ENCODE data around the gene COL8A2.

Gene COL8A2

GRCh38 chr1:36156329-36157114 lies 31.5 kb upstream of the COL8A2 start:
- H3K9ac ChIP-seq (ENCODE audit: low read depth, low read length) = peak overlapping the region; percentile 81; the same call in 1 of the 2 replicates
- peak overlapping the region; percentile 92 for H3K4me3 ChIP-seq (ENCODE audit: low read length)
- H3K27me3 ChIP-seq (ENCODE audit: insufficient read depth, low read length) = peaks cover 38% of the 10 kb centered on the region
- no peaks in the 10 kb centered on the region; the same call in 1 of the 2 replicates for H3K36me3 ChIP-seq (ENCODE audit: insufficient read depth, low read depth, low read length)
- peaks cover 24% of the 10 kb centered on the region for H3K4me1 ChIP-seq (ENCODE audit: insufficient read depth, low read length)
- no peak overlapping the region for H3K27ac ChIP-seq (ENCODE audit: low read length)
- no peaks in the 10 kb centered on the region for H3K9me3 ChIP-seq (ENCODE audit: insufficient read depth, low read depth, low read length)

GRCh38 chr1:36155408-36156328 lies 30.6 kb upstream of the COL8A2 start, which contains the start of gene MAP7D1:
MAP7D1 (plus strand) TSS chr1:36156160; CDS start chr1:36156418, 258 bp downstream.
- H3K27ac ChIP-seq (ENCODE audit: low read length) = peak within 1 kb of the TSS; percentile 48
- H3K4me1 ChIP-seq (ENCODE audit: insufficient read depth, low read length) = peaks cover 22% of the 10 kb centered on the region
- no peaks in the 10 kb centered on the region for H3K9me3 ChIP-seq (ENCODE audit: insufficient read depth, low read depth, low read length)
- peaks cover 40% of the 10 kb centered on the region for H3K27me3 ChIP-seq (ENCODE audit: insufficient read depth, low read length)
- H3K9ac ChIP-seq (ENCODE audit: low read depth, low read length) = peak within 1 kb of the TSS; percentile 86
- peak within 1 kb of the TSS; percentile 92 for H3K4me3 ChIP-seq (ENCODE audit: low read length)
- no peaks in the 10 kb centered on the region; the same call in 1 of the 2 replicates for H3K36me3 ChIP-seq (ENCODE audit: insufficient read depth, low read depth, low read length)

GRCh38 chr1:36154765-36155407 lies 29.9 kb upstream of the COL8A2 start:
- H3K9ac ChIP-seq (ENCODE audit: low read depth, low read length) = peak overlapping the region; percentile 86; the same call in 1 of the 2 replicates
- H3K4me3 ChIP-seq (ENCODE audit: low read length) = peak overlapping the region; percentile 91
- peaks cover 27% of the 10 kb centered on the region for H3K4me1 ChIP-seq (ENCODE audit: insufficient read depth, low read length)
- H3K27ac ChIP-seq (ENCODE audit: low read length) = no peak overlapping the region
- no peaks in the 10 kb centered on the region for H3K9me3 ChIP-seq (ENCODE audit: insufficient read depth, low read depth, low read length)
- H3K27me3 ChIP-seq (ENCODE audit: insufficient read depth, low read length) = peaks cover 40% of the 10 kb centered on the region
- H3K36me3 ChIP-seq (ENCODE audit: insufficient read depth, low read depth, low read length) = no peaks in the 10 kb centered on the region

GRCh38 chr1:36154335-36154734 lies 29.3 kb upstream of the COL8A2 start:
- no peak overlapping the region for H3K27ac ChIP-seq (ENCODE audit: low read length)
- peaks cover 29% of the 10 kb centered on the region for H3K4me1 ChIP-seq (ENCODE audit: insufficient read depth, low read length)
- no peak overlapping the region for H3K4me3 ChIP-seq (ENCODE audit: low read length)
- no peak overlapping the region for H3K9ac ChIP-seq (ENCODE audit: low read depth, low read length)
- H3K9me3 ChIP-seq (ENCODE audit: insufficient read depth, low read depth, low read length) = no peaks in the 10 kb centered on the region
- H3K36me3 ChIP-seq (ENCODE audit: insufficient read depth, low read depth, low read length) = no peaks in the 10 kb centered on the region
- H3K27me3 ChIP-seq (ENCODE audit: insufficient read depth, low read length) = peaks cover 40% of the 10 kb centered on the region

- H3K27ac ChIP-seq (ENCODE audit: low read length) = no peak overlapping the region
- peaks cover 29% of the 10 kb centered on the region for H3K4me1 ChIP-seq (ENCODE audit: insufficient read depth, low read length)
Measured at GRCh38 chr1:36153476-36153875, 28.5 kb upstream of the COL8A2 start.

GRCh38 chr1:36151845-36152203 lies 26.8 kb upstream of the COL8A2 start:
- peaks cover 40% of the 10 kb centered on the region for H3K27me3 ChIP-seq (ENCODE audit: insufficient read depth, low read length)
- H3K9ac ChIP-seq (ENCODE audit: low read depth, low read length) = no peak overlapping the region
- no peaks in the 10 kb centered on the region for H3K9me3 ChIP-seq (ENCODE audit: insufficient read depth, low read depth, low read length)
- H3K36me3 ChIP-seq (ENCODE audit: insufficient read depth, low read depth, low read length) = no peaks in the 10 kb centered on the region
- no peak overlapping the region for H3K27ac ChIP-seq (ENCODE audit: low read length)
- H3K4me3 ChIP-seq (ENCODE audit: low read length) = no peak overlapping the region
- peaks cover 19% of the 10 kb centered on the region for H3K4me1 ChIP-seq (ENCODE audit: insufficient read depth, low read length)

More at GRCh38 chr1:36153476-36153875, 28.5 kb upstream of the COL8A2 start:
- Histone ChIP-seq H3K4me3 (ENCODE audit: low read length) (no peak overlapping the region), H3K9ac (ENCODE audit: low read depth, low read length) (no peak overlapping the region), H3K36me3 (ENCODE audit: insufficient read depth, low read depth, low read length) (no peaks in the 10 kb centered on the region), H3K27me3 (ENCODE audit: insufficient read depth, low read length) (peaks cover 40% of the 10 kb centered on the region), H3K9me3 (ENCODE audit: insufficient read depth, low read depth, low read length) (no peaks in the 10 kb centered on the region)

- Histone ChIP-seq H3K27me3 (ENCODE audit: insufficient read depth, low read length) (peaks cover 40% of the 10 kb centered on the region), H3K4me3 (ENCODE audit: low read length) (no peak overlapping the region), H3K36me3 (ENCODE audit: insufficient read depth, low read depth, low read length) (no peaks in the 10 kb centered on the region), H3K9ac (ENCODE audit: low read depth, low read length) (no peak overlapping the region), H3K9me3 (ENCODE audit: insufficient read depth, low read depth, low read length) (no peaks in the 10 kb centered on the region), H3K4me1 (ENCODE audit: insufficient read depth, low read length) (peaks cover 19% of the 10 kb centered on the region), H3K27ac (ENCODE audit: low read length) (no peak overlapping the region)
Measured at GRCh38 chr1:36151134-36151844, 26.3 kb upstream of the COL8A2 start.

- Histone ChIP-seq H3K9ac (ENCODE audit: low read depth, low read length) (peak overlapping the region; percentile 58; the same call in 1 of the 2 replicates), H3K4me3 (ENCODE audit: low read length) (peak overlapping the region; percentile 63; the same call in 1 of the 2 replicates), H3K4me1 (ENCODE audit: insufficient read depth, low read length) (peaks cover 19% of the 10 kb centered on the region), H3K27ac (ENCODE audit: low read length) (peak overlapping the region; percentile 75), H3K27me3 (ENCODE audit: insufficient read depth, low read length) (peaks cover 40% of the 10 kb centered on the region), H3K36me3 (ENCODE audit: insufficient read depth, low read depth, low read length) (no peaks in the 10 kb centered on the region), H3K9me3 (ENCODE audit: insufficient read depth, low read depth, low read length) (no peaks in the 10 kb centered on the region)
Measured at GRCh38 chr1:36150296-36151133, 25.5 kb upstream of the COL8A2 start.

GRCh38 chr1:36149973-36150295 lies 24.9 kb upstream of the COL8A2 start:
- peak overlapping the region; percentile 75 for H3K27ac ChIP-seq (ENCODE audit: low read length)
- H3K27me3 ChIP-seq (ENCODE audit: insufficient read depth, low read length) = peaks cover 34% of the 10 kb centered on the region
- H3K4me3 ChIP-seq (ENCODE audit: low read length) = peak overlapping the region; percentile 63
- peaks cover 15% of the 10 kb centered on the region for H3K4me1 ChIP-seq (ENCODE audit: insufficient read depth, low read length)
- peak overlapping the region; percentile 58; the same call in 1 of the 2 replicates for H3K9ac ChIP-seq (ENCODE audit: low read depth, low read length)
- H3K9me3 ChIP-seq (ENCODE audit: insufficient read depth, low read depth, low read length) = no peaks in the 10 kb centered on the region
- no peaks in the 10 kb centered on the region for H3K36me3 ChIP-seq (ENCODE audit: insufficient read depth, low read depth, low read length)

GRCh38 chr1:36149237-36149972 lies 24.4 kb upstream of the COL8A2 start, which contains the start of gene TRAPPC3:
TRAPPC3 (minus strand) TSS chr1:36149486; CDS start chr1:36149378, 108 bp downstream.
- Histone ChIP-seq H3K36me3 (ENCODE audit: insufficient read depth, low read depth, low read length) (no peaks in the 10 kb centered on the region), H3K27ac (ENCODE audit: low read length) (peak within 1 kb of the TSS; percentile 85), H3K4me3 (ENCODE audit: low read length) (peak within 1 kb of the TSS; percentile 96), H3K9me3 (ENCODE audit: insufficient read depth, low read depth, low read length) (no peaks in the 10 kb centered on the region), H3K4me1 (ENCODE audit: insufficient read depth, low read length) (peaks cover 14% of the 10 kb centered on the region), H3K9ac (ENCODE audit: low read depth, low read length) (peak within 1 kb of the TSS; percentile 94), H3K27me3 (ENCODE audit: insufficient read depth, low read length) (peaks cover 29% of the 10 kb centered on the region)

All from iPS-20b (cell line).